ENCODE measurements around the gene CCNI.
"Not testable (repeated sequence)": the region's sequence is repeated elsewhere in the genome, so short reads cannot be mapped to it uniquely, and the experiment has no call there.

- TF ChIP-seq ZFP30 (CRISPR knock-in tag; IDR thresholded peaks at IDR 0.05); CSDC2 (CRISPR knock-in tag; IDR thresholded peaks at IDR 0.05); TCF4 (CRISPR knock-in tag; IDR thresholded peaks at IDR 0.05; ENCODE audit: borderline replicate concordance); ZNF8 (CRISPR knock-in tag; IDR thresholded peaks at IDR 0.05); GLIS3 (CRISPR knock-in tag; IDR thresholded peaks at IDR 0.05); TOX (CRISPR knock-in tag; IDR thresholded peaks at IDR 0.05; ENCODE audit: borderline replicate concordance); ARNTL (CRISPR knock-in tag; IDR thresholded peaks at IDR 0.05; ENCODE audit: borderline replicate concordance, low read depth); CREB5 (CRISPR knock-in tag; IDR thresholded peaks at IDR 0.05; ENCODE audit: low read depth); ZFP3 (CRISPR knock-in tag; IDR thresholded peaks at IDR 0.05): not testable (repeated sequence)
Observed at GRCh38 chr4:77037168-77037567, 38.6 kb downstream of the CCNI start.

All from SK-N-SH treated with all-trans-retinoic acid at 6 μM for 48 hours (cell line).